Keratinocyte (primary cell): ENCODE results near the gene ERC1. TPM values are rescaled to one million over a fixed set of nuclear protein-coding genes. Genes with fewer than 3 reads are reported as not detected.

Source experiments
- DNase-seq: peaks from one replicate; pipeline ENCODE4 v3.0.0-alpha.2; 2011; ENCODE audit warnings: low read depth, missing footprints, low spot score
- FAIRE-seq: peaks from 2 replicates; lab custom pipeline; 2011; peaks lifted over from hg19 to GRCh38; lab: Jason Lieb, UNC
- H2AFZ ChIP-seq: 2 replicates; pipeline ENCODE4 v1.6.0; 2012; ENCODE audit warnings: low read length, control low read depth, inconsistent platforms; ENCODE audit not compliant: control insufficient read depth
- H3K27ac ChIP-seq: 2 replicates; pipeline ENCODE4 v1.5.1; 2011; ENCODE audit warnings: low read length; ENCODE audit not compliant: control insufficient read depth, insufficient read depth
- H3K27me3 ChIP-seq: 3 replicates; pipeline ENCODE4 v1.6.0; 2011; ENCODE audit warnings: low read length; ENCODE audit not compliant: control insufficient read depth, insufficient read depth; ENCODE audit errors: extremely low read depth
- H3K36me3 ChIP-seq, 2 experiments: 2 replicates in 1 of 2; 3 replicates in 1 of 2; pipeline ENCODE4 v1.5.1; 2011; ENCODE audit warnings: low read length in 2 of 2, mild to moderate bottlenecking in 1 of 2; ENCODE audit not compliant: control insufficient read depth in 2 of 2, insufficient read depth in 2 of 2; ENCODE audit errors: extremely low read depth in 1 of 2
- H3K4me1 ChIP-seq: 3 replicates; pipeline ENCODE4 v1.5.1; 2011; ENCODE audit warnings: low read length; ENCODE audit not compliant: control insufficient read depth, insufficient read depth; ENCODE audit errors: extremely low read depth
- H3K4me2 ChIP-seq: 3 replicates; pipeline ENCODE4 v1.6.0; 2011; ENCODE audit warnings: low read depth, low read length; ENCODE audit not compliant: control insufficient read depth, insufficient read depth; ENCODE audit errors: extremely low read depth
- H3K4me3 ChIP-seq, 3 experiments: fragments of 200-600 bp in 1 of 3; sonication (generic) in 1 of 3; 2 replicates in 2 of 3; 3 replicates in 1 of 3; pipeline ENCODE4 v1.5.1; 2011 to 2016; ENCODE audit warnings: low read length in 3 of 3, mild to moderate bottlenecking in 3 of 3, control low read depth in 2 of 3, inconsistent platforms in 1 of 3, low read depth in 1 of 3, mixed read lengths in 1 of 3, mixed run types in 1 of 3, moderate library complexity in 1 of 3; ENCODE audit not compliant: control insufficient read depth in 2 of 3, insufficient read depth in 2 of 3; ENCODE audit errors: extremely low read depth in 1 of 3
- H3K79me2 ChIP-seq: 2 replicates; pipeline ENCODE4 v1.6.0; 2012; ENCODE audit warnings: low read length; ENCODE audit not compliant: control insufficient read depth, insufficient read depth
- H3K9ac ChIP-seq: 3 replicates; pipeline ENCODE4 v1.6.0; 2011; ENCODE audit warnings: low read length; ENCODE audit not compliant: control insufficient read depth, insufficient read depth; ENCODE audit errors: extremely low read depth
- H3K9me1 ChIP-seq: 3 replicates; pipeline ENCODE4 v1.6.0; 2011; ENCODE audit warnings: low read length; ENCODE audit not compliant: control insufficient read depth, insufficient read depth; ENCODE audit errors: extremely low read depth
- H3K9me3 ChIP-seq: 2 replicates; pipeline ENCODE4 v1.5.1; 2012; ENCODE audit warnings: low read depth, low read length; ENCODE audit not compliant: control insufficient read depth
- H4K20me1 ChIP-seq: 3 replicates; pipeline ENCODE4 v1.6.0; 2011; ENCODE audit warnings: low read length; ENCODE audit not compliant: control insufficient read depth, insufficient read depth; ENCODE audit errors: extremely low read depth
- EZH2 ChIP-seq: IDR thresholded peaks from one replicate; pipeline ENCODE4 v1.6.1; 2012; ENCODE audit warnings: inconsistent platforms, mild to moderate bottlenecking, low read length, moderate library complexity
- dilution Hi-C: fragments of 300-500 bp; cut with MboI; formaldehyde crosslinking; loops from one replicate; pipeline ENCODE4 v1.7.0; 2020; ENCODE audit warnings: low sequenced_read_pairs; ENCODE audit not compliant: extremely low pct_ligation_motif_present
- polyA plus RNA-seq, 5 experiments: library from polyadenylated mRNA; depleted of rRNA in 3 of 5; stranded (reverse) in 3 of 5; stranded (forward) in 1 of 5; unstranded in 1 of 5; fragments of >200 nt; gene quantifications; 1 replicate in 1 of 5; 2 replicates in 3 of 5; 3 replicates in 1 of 5; pipeline versions ENCODE4 v1.2.1 to v1.2.3, GENCODE V29; 2011 to 2012; ENCODE audit warnings: missing spikeins in 2 of 5, low read depth in 1 of 5, low replicate concordance in 1 of 5
- TF ChIP-seq, protein P1 (sequence below), 3 experiments: IDR thresholded peaks in 1 of 3; conservative IDR thresholded peaks in 1 of 3; optimal IDR thresholded peaks in 1 of 3; 2 replicates in 2 of 3; 3 replicates in 1 of 3; pipeline versions ENCODE3 to v1.5.1; 2011; ENCODE audit warnings: low read length in 3 of 3, mild to moderate bottlenecking in 3 of 3, moderate library complexity in 2 of 3, control low read depth in 1 of 3, inconsistent platforms in 1 of 3; ENCODE audit not compliant: insufficient read depth in 2 of 3; ENCODE audit errors: extremely low read depth in 1 of 3

ERC1 gene
- polyA plus RNA-seq, 1 donor (not counting 4 experiments of a cell fraction or from before 2014, with no cell fraction given), result 16.1 TPM

DNA sequence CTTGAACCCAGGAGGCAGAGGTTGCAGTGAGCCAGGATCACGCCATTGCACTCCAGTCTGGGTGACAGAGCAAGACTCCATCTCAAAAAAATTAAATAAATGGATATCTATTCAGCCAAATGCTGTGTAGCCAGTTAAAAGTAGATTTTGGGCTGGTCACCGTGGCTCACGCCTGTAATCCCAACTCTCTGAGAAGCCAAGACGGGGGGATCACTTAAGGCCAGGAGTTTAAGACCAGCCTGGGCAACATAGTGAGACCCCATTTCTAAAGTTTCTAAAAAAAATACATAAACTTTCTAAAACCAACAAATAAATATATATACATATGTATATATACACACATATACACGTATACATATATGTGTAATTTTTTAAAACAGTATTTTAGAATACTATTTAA is 414.6 kb downstream of the ERC1 start:
- Histone ChIP-seq H3K79me2 (no peaks in the 10 kb centered on the region), H3K27me3 (no peaks in the 10 kb centered on the region), H3K9me1 (no peaks in the 10 kb centered on the region), H3K4me2 (no peak overlapping the region), H2AFZ (no peak overlapping the region), H3K4me3 (no peak overlapping the region), H3K36me3 (peaks cover 1 to 3% of the 10 kb centered on the region in 2 experiments), H3K9me3 (no peaks in the 10 kb centered on the region), H4K20me1 (no peaks in the 10 kb centered on the region), H3K9ac (no peak overlapping the region), H3K4me1 (no peaks in the 10 kb centered on the region), H3K27ac (no peak overlapping the region)
- dilution Hi-C loops, result no loop called here
- TF ChIP-seq EZH2, result no peak
- TF ChIP-seq, protein P1, sequence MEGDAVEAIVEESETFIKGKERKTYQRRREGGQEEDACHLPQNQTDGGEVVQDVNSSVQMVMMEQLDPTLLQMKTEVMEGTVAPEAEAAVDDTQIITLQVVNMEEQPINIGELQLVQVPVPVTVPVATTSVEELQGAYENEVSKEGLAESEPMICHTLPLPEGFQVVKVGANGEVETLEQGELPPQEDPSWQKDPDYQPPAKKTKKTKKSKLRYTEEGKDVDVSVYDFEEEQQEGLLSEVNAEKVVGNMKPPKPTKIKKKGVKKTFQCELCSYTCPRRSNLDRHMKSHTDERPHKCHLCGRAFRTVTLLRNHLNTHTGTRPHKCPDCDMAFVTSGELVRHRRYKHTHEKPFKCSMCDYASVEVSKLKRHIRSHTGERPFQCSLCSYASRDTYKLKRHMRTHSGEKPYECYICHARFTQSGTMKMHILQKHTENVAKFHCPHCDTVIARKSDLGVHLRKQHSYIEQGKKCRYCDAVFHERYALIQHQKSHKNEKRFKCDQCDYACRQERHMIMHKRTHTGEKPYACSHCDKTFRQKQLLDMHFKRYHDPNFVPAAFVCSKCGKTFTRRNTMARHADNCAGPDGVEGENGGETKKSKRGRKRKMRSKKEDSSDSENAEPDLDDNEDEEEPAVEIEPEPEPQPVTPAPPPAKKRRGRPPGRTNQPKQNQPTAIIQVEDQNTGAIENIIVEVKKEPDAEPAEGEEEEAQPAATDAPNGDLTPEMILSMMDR (optimal IDR thresholded peaks at IDR 0.05 in 1 of 3, IDR thresholded peaks at IDR 0.05 in 1 of 3, conservative IDR thresholded peaks at IDR 0.05 in 1 of 3; ENCODE audit: extremely low read depth in 1 of 3, insufficient read depth in 2 of 3, low read length in 3 of 3), result no peak
- DNase-seq, result no peak
- FAIRE-seq, result no peak

DNA sequence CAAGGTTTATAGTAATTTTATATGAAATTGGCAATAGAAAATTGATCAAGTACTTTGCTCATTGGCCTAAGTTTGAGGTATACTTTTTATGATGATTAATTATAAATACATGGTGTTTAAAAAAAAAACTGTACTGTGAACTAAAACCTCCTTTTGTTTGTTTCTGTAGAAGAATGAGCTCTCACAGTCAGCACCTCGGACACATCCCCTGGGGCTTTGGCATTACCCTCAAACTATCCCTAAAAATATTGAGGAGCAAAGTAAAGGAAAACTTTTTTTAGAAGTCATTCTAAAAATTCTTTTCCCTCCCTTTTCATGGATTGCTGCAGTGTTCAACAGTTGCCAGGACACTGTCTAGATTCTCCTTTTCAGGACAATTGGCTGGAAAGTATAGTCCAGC is 419.8 kb downstream of the ERC1 start:
- H3K4me1 ChIP-seq, result no peaks in the 10 kb centered on the region
- FAIRE-seq (no peak), DNase-seq (no peak)
- no peaks in the 10 kb centered on the region for H3K9me1 ChIP-seq
- no peak overlapping the region for H3K4me2 ChIP-seq
- H3K9me3 ChIP-seq, result no peaks in the 10 kb centered on the region
- H3K27ac ChIP-seq, result no peak overlapping the region
- H3K27me3 ChIP-seq, result no peaks in the 10 kb centered on the region
- H3K79me2 ChIP-seq, result no peaks in the 10 kb centered on the region
- H3K4me3 ChIP-seq, result no peak overlapping the region
- TF ChIP-seq EZH2, result no peak
- TF ChIP-seq, protein P1 (optimal IDR thresholded peaks at IDR 0.05 in 1 of 3, IDR thresholded peaks at IDR 0.05 in 1 of 3, conservative IDR thresholded peaks at IDR 0.05 in 1 of 3; ENCODE audit: extremely low read depth in 1 of 3, insufficient read depth in 2 of 3, low read length in 3 of 3), result no peak
- H4K20me1 ChIP-seq, result no peaks in the 10 kb centered on the region
- dilution Hi-C loops, result no loop called here
- no peak overlapping the region for H2AFZ ChIP-seq
- H3K9ac ChIP-seq, result no peak overlapping the region
- peaks cover 5 to 9% of the 10 kb centered on the region in 2 experiments for H3K36me3 ChIP-seq
